ENCODE measurements around the gene ABCA8.
A peak's percentile ranks its signal among the peaks of the same experiment; 100 is the strongest.

The ABCA8 gene

GRCh38 chr17:68867759-68868516 lies 87.3 kb downstream of the ABCA8 start:
- no peak for DNase-seq (ENCODE audit: low read depth)

GRCh38 chr17:68865584-68865983 lies 89.6 kb downstream of the ABCA8 start:
- DNase-seq (ENCODE audit: low read depth), result no peak

GRCh38 chr17:68863091-68863652 lies 92.0 kb downstream of the ABCA8 start:
- no peak for DNase-seq (ENCODE audit: low read depth)

GRCh38 chr17:68861602-68862001 lies 93.6 kb downstream of the ABCA8 start:
- no peak for DNase-seq (ENCODE audit: low read depth)

- DNase-seq (ENCODE audit: low read depth), result no peak
These were observed 94.3 kb downstream of the ABCA8 start for GRCh38 chr17:68860941-68861340.

GRCh38 chr17:68854452-68854851 lies 100.7 kb downstream of the ABCA8 start:
- DNase-seq (ENCODE audit: low read depth), result no peak

- DNase-seq (ENCODE audit: low read depth), result no peak
These were observed 101.8 kb downstream of the ABCA8 start for GRCh38 chr17:68853439-68853838.

- no peak for DNase-seq (ENCODE audit: low read depth)
These were observed 102.2 kb downstream of the ABCA8 start for GRCh38 chr17:68853036-68853435.

- no peak for DNase-seq (ENCODE audit: low read depth)
These were observed 103.3 kb downstream of the ABCA8 start for GRCh38 chr17:68851890-68852289.

- DNase-seq (ENCODE audit: low read depth), result peak; percentile 12
These were observed 104.3 kb downstream of the ABCA8 start for GRCh38 chr17:68850749-68851510.

GRCh38 chr17:68849673-68850610 lies 105.2 kb downstream of the ABCA8 start:
- no peak for DNase-seq (ENCODE audit: low read depth)

- DNase-seq (ENCODE audit: low read depth), result no peak
These were observed 107.5 kb downstream of the ABCA8 start for GRCh38 chr17:68847711-68848110.

- DNase-seq (ENCODE audit: low read depth), result no peak
These were observed 111.7 kb downstream of the ABCA8 start for GRCh38 chr17:68843522-68843921.

- DNase-seq (ENCODE audit: low read depth), result no peak
These were observed 115.1 kb downstream of the ABCA8 start for GRCh38 chr17:68840073-68840472.

- DNase-seq (ENCODE audit: low read depth), result no peak
These were observed 120.1 kb downstream of the ABCA8 start for GRCh38 chr17:68835071-68835470.

GRCh38 chr17:68834328-68834836 lies 120.8 kb downstream of the ABCA8 start:
- no peak for DNase-seq (ENCODE audit: low read depth)

GRCh38 chr17:68832109-68832802 lies 122.9 kb downstream of the ABCA8 start:
- no peak for DNase-seq (ENCODE audit: low read depth)

GRCh38 chr17:68831170-68831569 lies 124.0 kb downstream of the ABCA8 start:
- DNase-seq (ENCODE audit: low read depth), result no peak

- no peak for DNase-seq (ENCODE audit: low read depth)
These were observed 124.9 kb downstream of the ABCA8 start for GRCh38 chr17:68830313-68830712.

GRCh38 chr17:68829211-68829610 lies 126.0 kb downstream of the ABCA8 start:
- DNase-seq (ENCODE audit: low read depth), result no peak

GRCh38 chr17:68824707-68825106 lies 130.5 kb downstream of the ABCA8 start:
- DNase-seq (ENCODE audit: low read depth), result no peak
